ENCODE measurements around the gene MDM4.
"Not testable (repeated sequence)": the region's sequence is repeated elsewhere in the genome, so short reads cannot be mapped to it uniquely, and the experiment has no call there.

The MDM4 gene

GRCh38 chr1:204475656-204476432, 40.4 kb upstream of the MDM4 start:
- TF ChIP-seq POLR2AphosphoS5 (IDR thresholded peaks at IDR 0.05; ENCODE audit: low read depth, low read length) (no peak), PAX5 (IDR thresholded peaks at IDR 0.05; ENCODE audit: insufficient read depth, low read length, severe bottlenecking) (no peak), SPI1 (IDR thresholded peaks at IDR 0.05; ENCODE audit: low read depth, low read length) (peak; percentile 6; the same call in 1 of the 2 replicates), POLR2A (IDR thresholded peaks at IDR 0.05; ENCODE audit: low read depth, low read length) (no peak)
- FAIRE-seq: no peak

GRCh38 chr1:204476563-204476962, 39.6 kb upstream of the MDM4 start:
- FAIRE-seq (no peak), DNase-seq (ENCODE audit: insufficient read length, low spot score) (no peak)
- TF ChIP-seq POLR2AphosphoS5 (IDR thresholded peaks at IDR 0.05; ENCODE audit: low read depth, low read length): no peak
- TF ChIP-seq POLR2A (IDR thresholded peaks at IDR 0.05; ENCODE audit: low read depth, low read length): no peak
- no peak for TF ChIP-seq SPI1 (IDR thresholded peaks at IDR 0.05; ENCODE audit: low read depth, low read length)
- no peak for TF ChIP-seq PAX5 (IDR thresholded peaks at IDR 0.05; ENCODE audit: insufficient read depth, low read length, severe bottlenecking)
- no peak for TF ChIP-seq POU2F2 (IDR thresholded peaks at IDR 0.05; ENCODE audit: low read depth, low read length)
- no peak for TF ChIP-seq TAF1 (IDR thresholded peaks at IDR 0.05; ENCODE audit: low read depth, low read length)

More at GRCh38 chr1:204475656-204476432, 40.4 kb upstream of the MDM4 start:
- no peak for DNase-seq (ENCODE audit: insufficient read length, low spot score)

DNA sequence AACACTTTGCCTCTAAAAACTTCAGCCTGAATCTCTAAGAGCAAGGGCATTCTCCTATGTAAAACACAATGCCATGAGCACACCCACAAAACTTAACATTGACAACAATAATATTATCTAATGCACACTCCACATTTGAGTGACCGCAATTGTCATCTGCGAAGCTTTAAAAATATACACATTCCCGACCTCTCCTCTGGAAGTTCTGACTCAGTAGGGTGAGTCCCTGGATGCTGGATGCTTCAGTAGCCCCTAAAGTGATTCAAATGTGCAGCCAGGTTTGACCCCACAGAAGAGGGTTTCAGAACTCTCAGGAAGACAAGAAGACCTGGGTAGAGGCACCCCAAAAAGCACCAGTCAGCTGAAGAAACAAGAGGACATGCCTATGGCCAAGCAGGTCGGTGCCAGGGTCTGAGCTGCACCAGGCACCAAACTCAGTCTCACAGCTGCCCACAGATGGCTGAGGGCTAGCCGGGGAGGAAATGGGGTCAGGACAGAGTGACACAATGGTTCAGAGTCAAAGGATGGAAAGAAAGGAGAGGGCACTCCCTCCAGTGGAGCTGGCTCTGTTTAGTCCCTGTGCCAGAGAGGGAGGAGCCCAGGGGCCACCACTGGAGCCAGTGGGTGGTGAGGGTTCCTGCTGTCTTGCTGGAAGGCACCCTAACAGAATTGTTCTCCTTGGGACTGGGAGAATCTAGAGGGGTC, 39.0 kb upstream of the MDM4 start:
- TF ChIP-seq POLR2A (IDR thresholded peaks at IDR 0.05; ENCODE audit: low read depth, low read length) (no peak), TAF1 (IDR thresholded peaks at IDR 0.05; ENCODE audit: low read depth, low read length) (no peak), POLR2AphosphoS5 (IDR thresholded peaks at IDR 0.05; ENCODE audit: low read depth, low read length) (no peak), SPI1 (IDR thresholded peaks at IDR 0.05; ENCODE audit: low read depth, low read length) (no peak), PAX5 (IDR thresholded peaks at IDR 0.05; ENCODE audit: insufficient read depth, low read length, severe bottlenecking) (no peak), POU2F2 (IDR thresholded peaks at IDR 0.05; ENCODE audit: low read depth, low read length) (no peak)
- FAIRE-seq (no peak), DNase-seq (ENCODE audit: insufficient read length, low spot score) (no peak)

DNA sequence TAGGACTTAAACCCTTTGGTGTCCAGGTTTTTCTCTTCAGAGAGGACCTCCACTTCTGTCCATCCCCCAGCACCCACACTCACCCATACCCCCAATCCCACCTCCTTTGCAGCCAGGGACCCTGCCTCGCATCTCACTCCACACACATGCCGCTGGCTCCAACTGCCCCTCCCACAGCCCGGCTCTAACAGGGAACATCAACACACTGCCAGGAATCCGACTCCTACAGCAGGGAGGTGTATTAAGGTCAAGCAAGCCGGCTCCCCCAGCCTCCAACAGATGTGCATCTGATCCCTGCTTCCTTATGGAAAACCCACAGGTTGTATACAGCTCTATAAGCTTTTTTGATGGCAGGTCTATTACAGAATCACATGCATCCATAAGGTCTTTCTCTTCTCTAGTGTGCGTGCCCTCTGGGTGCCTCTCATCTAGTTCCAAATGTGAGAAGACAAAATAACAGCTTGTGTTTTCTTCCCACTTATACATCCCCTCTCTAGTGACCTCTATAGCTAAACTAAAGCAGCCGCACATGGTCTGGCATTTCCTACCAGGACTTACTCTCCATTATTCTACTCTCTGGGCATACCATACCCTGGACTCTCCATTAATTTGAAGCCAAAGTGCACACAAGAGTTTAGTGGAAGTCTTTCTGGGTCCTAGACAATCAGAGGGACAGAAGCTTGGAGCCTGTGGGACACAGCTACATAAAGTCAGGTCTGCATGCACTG, 37.9 kb upstream of the MDM4 start:
- FAIRE-seq (no peak), DNase-seq (ENCODE audit: insufficient read length, low spot score) (no peak)
- TF ChIP-seq SPI1 (IDR thresholded peaks at IDR 0.05; ENCODE audit: low read depth, low read length): no peak
- TF ChIP-seq PAX5 (IDR thresholded peaks at IDR 0.05; ENCODE audit: insufficient read depth, low read length, severe bottlenecking): no peak
- no peak for TF ChIP-seq TAF1 (IDR thresholded peaks at IDR 0.05; ENCODE audit: low read depth, low read length)
- no peak for TF ChIP-seq POLR2AphosphoS5 (IDR thresholded peaks at IDR 0.05; ENCODE audit: low read depth, low read length)
- TF ChIP-seq POU2F2 (IDR thresholded peaks at IDR 0.05; ENCODE audit: low read depth, low read length): no peak
- TF ChIP-seq POLR2A (IDR thresholded peaks at IDR 0.05; ENCODE audit: low read depth, low read length): no peak

DNA sequence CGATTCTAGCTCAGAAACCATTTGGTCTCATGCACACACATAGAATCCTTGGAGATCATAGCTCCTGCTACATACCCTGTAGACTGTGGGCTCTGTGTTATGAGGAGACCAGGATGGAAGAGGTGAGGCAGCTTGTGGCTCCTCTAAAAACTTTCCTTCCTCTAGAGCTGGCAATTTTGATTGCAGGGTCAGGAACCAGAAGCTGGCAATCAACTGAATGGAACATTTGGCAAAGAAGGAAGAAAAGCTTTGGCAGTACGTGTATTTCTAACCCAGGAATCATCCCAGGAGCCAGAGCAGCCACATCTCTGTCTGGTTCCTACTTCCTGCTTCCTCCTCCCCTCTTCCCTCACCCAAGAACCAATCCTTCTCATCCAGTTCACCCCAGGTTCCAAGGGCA, 37.3 kb upstream of the MDM4 start:
- DNase-seq (ENCODE audit: insufficient read length, low spot score) (no peak), FAIRE-seq (no peak)
- TF ChIP-seq PAX5 (IDR thresholded peaks at IDR 0.05; ENCODE audit: insufficient read depth, low read length, severe bottlenecking): no peak

DNA sequence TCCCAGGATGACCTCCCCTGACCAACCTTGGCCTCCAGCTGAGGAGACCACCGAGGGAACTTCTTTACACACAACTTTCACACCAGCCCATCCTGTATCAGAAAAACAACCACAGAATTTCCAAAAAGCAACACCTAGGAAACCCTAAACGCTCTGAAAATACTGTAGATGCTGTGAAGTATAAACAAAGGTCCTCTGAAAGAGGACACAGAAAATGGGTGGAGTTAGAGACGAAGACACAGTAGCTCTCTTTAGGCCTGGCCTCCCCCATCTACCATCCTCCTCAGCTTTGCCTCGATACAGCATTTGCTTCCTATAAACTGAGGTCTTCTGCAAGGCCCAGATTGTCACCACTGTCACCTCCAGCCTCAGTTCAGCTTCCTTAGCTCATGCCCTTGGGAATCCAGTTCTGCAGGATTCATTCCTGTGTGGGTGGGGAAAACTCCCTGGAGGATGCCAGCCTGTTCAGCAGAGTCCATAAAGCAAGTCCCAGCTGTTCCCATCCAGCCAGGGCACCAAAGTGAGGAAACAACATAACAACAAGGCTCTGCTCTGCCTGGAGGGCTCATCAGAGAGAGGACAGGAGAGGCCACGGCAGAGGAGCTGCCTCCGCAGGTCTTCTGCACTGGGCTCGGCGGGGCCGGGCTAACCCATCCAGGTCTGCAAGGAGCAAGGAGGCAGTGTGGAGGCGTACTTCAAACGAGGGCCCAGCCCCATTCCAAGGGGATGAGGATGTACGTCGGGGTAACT, 36.6 kb upstream of the MDM4 start:
- FAIRE-seq: no peak

GRCh38 chr1:204480515-204480914, 35.7 kb upstream of the MDM4 start:
- no peak for FAIRE-seq
- TF ChIP-seq PAX5 (IDR thresholded peaks at IDR 0.05; ENCODE audit: insufficient read depth, low read length, severe bottlenecking) (peak; percentile 20), TAF1 (IDR thresholded peaks at IDR 0.05; ENCODE audit: low read depth, low read length) (no peak)
- DNase-seq (ENCODE audit: insufficient read length, low spot score): no peak

More for the DNA sequence above, 36.6 kb upstream of the MDM4 start:
- no peak for DNase-seq (ENCODE audit: insufficient read length, low spot score)
- no peak for TF ChIP-seq SPI1 (IDR thresholded peaks at IDR 0.05; ENCODE audit: low read depth, low read length)
- no peak for TF ChIP-seq POU2F2 (IDR thresholded peaks at IDR 0.05; ENCODE audit: low read depth, low read length)
- no peak for TF ChIP-seq PAX5 (IDR thresholded peaks at IDR 0.05; ENCODE audit: insufficient read depth, low read length, severe bottlenecking)
- TF ChIP-seq POLR2AphosphoS5 (IDR thresholded peaks at IDR 0.05; ENCODE audit: low read depth, low read length): no peak
- no peak for TF ChIP-seq POLR2A (IDR thresholded peaks at IDR 0.05; ENCODE audit: low read depth, low read length)
- no peak for TF ChIP-seq TAF1 (IDR thresholded peaks at IDR 0.05; ENCODE audit: low read depth, low read length)

DNA sequence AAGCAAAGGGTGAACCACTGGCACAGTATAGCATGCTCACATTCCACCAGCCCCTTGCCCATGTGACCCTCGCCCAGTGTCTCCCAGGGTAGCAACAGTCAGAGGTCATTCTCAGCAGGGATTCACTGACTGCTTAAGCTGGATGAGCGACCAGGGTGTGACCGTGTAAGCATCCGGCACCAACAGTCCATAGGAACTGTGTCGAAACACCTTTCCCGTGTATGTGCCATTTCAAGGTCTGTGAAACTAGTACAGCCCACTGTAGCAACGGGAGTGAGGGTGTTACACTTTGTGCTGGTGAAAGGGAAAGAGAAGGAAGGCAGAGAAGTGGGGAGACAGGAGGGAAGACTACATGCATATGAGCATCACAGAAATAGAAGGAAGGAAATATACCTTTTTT, 32.4 kb upstream of the MDM4 start:
- DNase-seq (ENCODE audit: insufficient read length, low spot score) (no peak), FAIRE-seq (no peak)
- no peak for TF ChIP-seq POLR2A (IDR thresholded peaks at IDR 0.05; ENCODE audit: low read depth, low read length)
- TF ChIP-seq SPI1 (IDR thresholded peaks at IDR 0.05; ENCODE audit: low read depth, low read length): no peak
- TF ChIP-seq TAF1 (IDR thresholded peaks at IDR 0.05; ENCODE audit: low read depth, low read length): no peak
- no peak for TF ChIP-seq PAX5 (IDR thresholded peaks at IDR 0.05; ENCODE audit: insufficient read depth, low read length, severe bottlenecking)
- no peak for TF ChIP-seq POLR2AphosphoS5 (IDR thresholded peaks at IDR 0.05; ENCODE audit: low read depth, low read length)
- no peak for TF ChIP-seq POU2F2 (IDR thresholded peaks at IDR 0.05; ENCODE audit: low read depth, low read length)

GRCh38 chr1:204486513-204487255, 29.5 kb upstream of the MDM4 start:
- not testable (repeated sequence) for FAIRE-seq; DNase-seq (ENCODE audit: insufficient read length, low spot score)

Data from GM12891 (cell line).